ENCODE results near the gene PCTP.

The PCTP gene

GRCh38 chr17:55814377-55814776, 63.5 kb downstream of the PCTP start:
- no peak for ATAC-seq (ENCODE audit: low read depth)

GRCh38 chr17:55816532-55817396, 65.9 kb downstream of the PCTP start:
- Histone ChIP-seq H3K36me3 (ENCODE audit: low read depth) (no peaks in the 10 kb centered on the region), H3K27ac (ENCODE audit: poor library complexity, severe bottlenecking) (no peak overlapping the region), H3K27me3 (ENCODE audit: insufficient read depth, poor library complexity, severe bottlenecking) (no peaks in the 10 kb centered on the region), H3K9me3 (ENCODE audit: severe bottlenecking) (no peaks in the 10 kb centered on the region), H3K4me3 (ENCODE audit: severe bottlenecking) (no peak overlapping the region), H3K4me1 (ENCODE audit: insufficient read depth, poor library complexity, severe bottlenecking) (no peaks in the 10 kb centered on the region)
- TF ChIP-seq CTCF (IDR thresholded peaks at IDR 0.05; ENCODE audit: poor library complexity, severe bottlenecking), result no peak
- ATAC-seq (ENCODE audit: low read depth) (no peak), DNase-seq (ENCODE audit: low spot score) (no peak)

More at GRCh38 chr17:55814377-55814776, 63.5 kb downstream of the PCTP start:
- Histone ChIP-seq H3K27me3 (ENCODE audit: insufficient read depth, poor library complexity, severe bottlenecking) (no peaks in the 10 kb centered on the region), H3K9me3 (ENCODE audit: severe bottlenecking) (no peaks in the 10 kb centered on the region), H3K4me3 (ENCODE audit: severe bottlenecking) (no peak overlapping the region), H3K4me1 (ENCODE audit: insufficient read depth, poor library complexity, severe bottlenecking) (no peaks in the 10 kb centered on the region), H3K27ac (ENCODE audit: poor library complexity, severe bottlenecking) (no peak overlapping the region), H3K36me3 (ENCODE audit: low read depth) (no peaks in the 10 kb centered on the region)
- TF ChIP-seq CTCF (IDR thresholded peaks at IDR 0.05; ENCODE audit: poor library complexity, severe bottlenecking), result no peak
- no peak for DNase-seq (ENCODE audit: low spot score)

- Histone ChIP-seq H3K36me3 (ENCODE audit: low read depth) (no peaks in the 10 kb centered on the region), H3K4me1 (ENCODE audit: insufficient read depth, poor library complexity, severe bottlenecking) (no peaks in the 10 kb centered on the region), H3K27ac (ENCODE audit: poor library complexity, severe bottlenecking) (no peak overlapping the region), H3K9me3 (ENCODE audit: severe bottlenecking) (no peaks in the 10 kb centered on the region), H3K27me3 (ENCODE audit: insufficient read depth, poor library complexity, severe bottlenecking) (no peaks in the 10 kb centered on the region), H3K4me3 (ENCODE audit: severe bottlenecking) (no peak overlapping the region)
- TF ChIP-seq CTCF (IDR thresholded peaks at IDR 0.05; ENCODE audit: poor library complexity, severe bottlenecking), result no peak
- ATAC-seq (ENCODE audit: low read depth) (no peak), DNase-seq (ENCODE audit: low spot score) (no peak)
Observed at GRCh38 chr17:55817397-55817709, 66.5 kb downstream of the PCTP start.

GRCh38 chr17:55818026-55818425, 67.2 kb downstream of the PCTP start:
- TF ChIP-seq CTCF (IDR thresholded peaks at IDR 0.05; ENCODE audit: poor library complexity, severe bottlenecking), result no peak
- Histone ChIP-seq H3K27ac (ENCODE audit: poor library complexity, severe bottlenecking) (no peak overlapping the region), H3K9me3 (ENCODE audit: severe bottlenecking) (no peaks in the 10 kb centered on the region), H3K4me3 (ENCODE audit: severe bottlenecking) (no peak overlapping the region), H3K36me3 (ENCODE audit: low read depth) (no peaks in the 10 kb centered on the region), H3K4me1 (ENCODE audit: insufficient read depth, poor library complexity, severe bottlenecking) (no peaks in the 10 kb centered on the region), H3K27me3 (ENCODE audit: insufficient read depth, poor library complexity, severe bottlenecking) (no peaks in the 10 kb centered on the region)
- ATAC-seq (ENCODE audit: low read depth) (no peak), DNase-seq (ENCODE audit: low spot score) (no peak)

Measured in RWPE2 (cell line).